A549 (cell line): ENCODE results near the gene RSPH3. TPM values are rescaled to one million over a fixed set of nuclear protein-coding genes. Genes with fewer than 3 reads are reported as not detected.

Experiments
- ATAC-seq, 2 experiments: fragments of 200-7000 bp in 1 of 2; fragments of >200 bp in 1 of 2; cut with Nextera tagmentation in 1 of 2; cut with Tn5 transposase in 1 of 2; 3 replicates each; pipeline versions ENCODE4 v1.8.0 to v1.9.1; 2018 to 2020; ENCODE audit warnings: mild to moderate bottlenecking in 1 of 2, moderate library complexity in 1 of 2
- CTCF ChIA-PET: fragments of 300-600 bp; sonication (Branson Sonifier 250); formaldehyde crosslinking; extraction: SDS; loops from one replicate; lab custom pipeline; 2021; ENCODE audit warnings: antibody characterized with exemption, inconsistent platforms; lab: Yijun Ruan, JAX
- POLR2A ChIA-PET: fragments of 350-600 bp; formaldehyde crosslinking; extraction: SDS; loops from one replicate; lab custom pipeline; 2021; ENCODE audit warnings: antibody characterized with exemption, inconsistent platforms; lab: Yijun Ruan, JAX
- DNase-seq, 2 experiments: peaks; one replicate each; pipeline versions ENCODE4 v3.0.0 to v3.0.0-alpha.2; 2011 to 2016; ENCODE audit warnings: low read depth in 1 of 2, low spot score in 1 of 2
- FAIRE-seq: peaks from 2 replicates; lab custom pipeline; 2011; peaks lifted over from hg19 to GRCh38; lab: Jason Lieb, UNC
- H3K27ac ChIP-seq, 2 experiments: fragments of >200 bp; sonication (Bioruptor Twin); formaldehyde crosslinking; 3 replicates each; pipeline ENCODE4 v1.5.1; 2016 to 2017
- H3K4me1 ChIP-seq: fragments of >200 bp; sonication (Bioruptor Twin); formaldehyde crosslinking; 3 replicates; pipeline ENCODE4 v1.6.1; 2016
- H3K4me2 ChIP-seq: fragments of >200 bp; sonication (Bioruptor Twin); formaldehyde crosslinking; 3 replicates; pipeline ENCODE4 v1.6.1; 2016
- H3K4me3 ChIP-seq: fragments of >200 bp; sonication (Bioruptor Twin); formaldehyde crosslinking; 3 replicates; pipeline ENCODE4 v1.5.1; 2016
- H3K9me3 ChIP-seq: fragments of >200 bp; sonication (Bioruptor Twin); formaldehyde crosslinking; 3 replicates; pipeline ENCODE4 v1.6.1; 2016
- BHLHE40 ChIP-seq: IDR thresholded peaks from 2 replicates; pipeline ENCODE4 v1.6.1; 2012; ENCODE audit warnings: low read depth, low read length, inconsistent platforms
- CBX2 ChIP-seq: fragments of 200-600 bp; sonication (generic); IDR thresholded peaks from 2 replicates; pipeline ENCODE4 v1.6.1; 2016; ENCODE audit warnings: low read depth, mild to moderate bottlenecking, borderline replicate concordance
- CTCF ChIP-seq: fragments of >200 bp; sonication (Bioruptor Twin); formaldehyde crosslinking; IDR thresholded peaks from 3 replicates; pipeline ENCODE4 v1.5.1; 2016
- FOSB ChIP-seq: fragments of 250-450 bp; sonication (Bioruptor Pico); IDR thresholded peaks from 2 replicates; pipeline ENCODE4 v1.5.0; 2020; ENCODE audit warnings: mild to moderate bottlenecking, moderate library complexity
- FOXS1 ChIP-seq: fragments of 250-450 bp; sonication (Bioruptor Pico); IDR thresholded peaks from 2 replicates; pipeline ENCODE4 v1.5.0; 2020; ENCODE audit warnings: mild to moderate bottlenecking, moderate library complexity
- GATA3 ChIP-seq: IDR thresholded peaks from 2 replicates; pipeline ENCODE4 v1.6.1; 2012; ENCODE audit warnings: borderline replicate concordance
- HES2 ChIP-seq: fragments of >200 bp; sonication (Bioruptor Twin); formaldehyde crosslinking; IDR thresholded peaks from 2 replicates; pipeline ENCODE4 v1.6.1; 2016
- HOXB13 ChIP-seq: fragments of 250-450 bp; sonication (Bioruptor Pico); IDR thresholded peaks from 2 replicates; pipeline ENCODE4 v1.5.0; 2020; ENCODE audit warnings: low read depth, mild to moderate bottlenecking, moderate library complexity
- MAZ ChIP-seq: fragments of 150-350 bp; IDR thresholded peaks from 2 replicates; pipeline ENCODE4 v1.6.1; 2014; ENCODE audit warnings: antibody characterized with exemption, low read depth, low read length, borderline replicate concordance
- NPAS2 ChIP-seq: fragments of 250-450 bp; sonication (Bioruptor Pico); IDR thresholded peaks from 2 replicates; pipeline ENCODE4 v1.8.0; 2022; ENCODE audit warnings: mild to moderate bottlenecking, moderate library complexity, borderline replicate concordance
- NR3C1 ChIP-seq: fragments of >200 bp; sonication (Bioruptor Twin); formaldehyde crosslinking; IDR thresholded peaks from 3 replicates; pipeline ENCODE4 v1.6.1; 2017
- PBX3 ChIP-seq: IDR thresholded peaks from 2 replicates; pipeline ENCODE4 v1.6.1; 2012
- PHF8 ChIP-seq: fragments of 200-600 bp; sonication (generic); IDR thresholded peaks from 2 replicates; pipeline ENCODE4 v1.6.1; 2016; ENCODE audit warnings: low read depth, mild to moderate bottlenecking, antibody characterized with exemption, moderate library complexity, borderline replicate concordance
- POLR2AphosphoS2 ChIP-seq: conservative IDR thresholded peaks from 2 replicates; pipeline ENCODE4 v1.6.1; 2012; ENCODE audit warnings: low read length, improper control_type of control experiment, inconsistent platforms
- RARB ChIP-seq: fragments of 250-450 bp; sonication (Bioruptor Pico); IDR thresholded peaks from 2 replicates; pipeline ENCODE4 v1.8.0; 2021; ENCODE audit warnings: mild to moderate bottlenecking, moderate library complexity
- RCOR1 ChIP-seq: fragments of 150-350 bp; IDR thresholded peaks from 2 replicates; pipeline ENCODE4 v1.6.1; 2014; ENCODE audit warnings: antibody characterized with exemption, low read length, low read depth
- SMC3 ChIP-seq: fragments of >200 bp; sonication (Bioruptor Twin); formaldehyde crosslinking; IDR thresholded peaks from 3 replicates; pipeline ENCODE4 v1.6.1; 2018; ENCODE audit warnings: inconsistent platforms
- TP53 ChIP-seq: fragments of 250-450 bp; sonication (Bioruptor Pico); IDR thresholded peaks from 2 replicates; pipeline ENCODE4 v1.5.0; 2021; ENCODE audit warnings: mild to moderate bottlenecking, moderate library complexity
- ZC3H11A ChIP-seq: fragments of 450-650 bp; IDR thresholded peaks from 2 replicates; pipeline ENCODE4 v1.6.1; 2014; ENCODE audit warnings: antibody characterized with exemption, mild to moderate bottlenecking
- ZFP36 ChIP-seq: fragments of 450-650 bp; IDR thresholded peaks from 2 replicates; pipeline ENCODE4 v1.6.1; 2014; ENCODE audit warnings: borderline replicate concordance; ENCODE audit not compliant: partially characterized antibody
- ZNF302 ChIP-seq: fragments of 250-450 bp; sonication (Bioruptor Pico); IDR thresholded peaks from 2 replicates; pipeline ENCODE4 v1.9.0; 2021; ENCODE audit warnings: inconsistent platforms, mild to moderate bottlenecking, moderate library complexity
- WGBS: methylation state at CpG from one replicate; pipeline ENCODE4 v1.1.6; 2017; ENCODE audit errors: missing lambda C conversion rate; 5-methylcytosine and 5-hydroxymethylcytosine counted together
- polyA plus RNA-seq, 4 experiments: library from polyadenylated mRNA; depleted of rRNA in 3 of 4; stranded (reverse); fragments of >200 nt; fragmentation: RNase III in 1 of 4; extraction: RNeasy Plus Mini Kit Qiagen cat#74134 plus additional on column Dnase treatment in 1 of 4; gene quantifications; 2 replicates in 3 of 4; 3 replicates in 1 of 4; pipeline ENCODE4 v1.2.3, GENCODE V29; 2011 to 2017

RSPH3 gene
- polyA plus RNA-seq, 2 of the 4 experiments (the other 2 are of a cell fraction) = 2.6 to 3.6 TPM

GRCh38 chr6:159035891-159036290 is 35.9 kb upstream of the RSPH3 start:
- Histone ChIP-seq H3K9me3 (no peaks in the 10 kb centered on the region), H3K4me2 (no peak overlapping the region), H3K27ac (no peak overlapping the region), H3K4me3 (no peak overlapping the region), H3K4me1 (no peaks in the 10 kb centered on the region)
- DNase-seq (no peak), ATAC-seq (no peak), FAIRE-seq (no peak)
- CTCF ChIA-PET = interaction anchor here (1.2 kb wide), 1 partner anchor 99 kb away, joined by 3 read pairs; no protein-coding TSS in a partner anchor
- WGBS = 73% methylated on average over 10 of the region's 17 CpGs
- no peak for TF ChIP-seq POLR2AphosphoS2
- TF ChIP-seq FOSB (CRISPR knock-in tag) = no peak
- TF ChIP-seq GATA3 = no peak
- no peak for TF ChIP-seq HES2
- POLR2A ChIA-PET = no interaction called here

GRCh38 chr6:159033160-159034049 is 33.4 kb upstream of the RSPH3 start:
- DNase-seq (no peak), ATAC-seq (no peak), FAIRE-seq (no peak)
- Histone ChIP-seq H3K4me3 (no peak overlapping the region), H3K4me1 (no peaks in the 10 kb centered on the region), H3K27ac (no peak overlapping the region), H3K9me3 (no peaks in the 10 kb centered on the region), H3K4me2 (no peak overlapping the region)
- WGBS = 60% methylated on average over 11 of the region's 11 CpGs
- TF ChIP-seq PBX3 (no peak), NR3C1 (no peak), CBX2 (no peak)
- CTCF ChIA-PET = interaction anchor here (0.6 to 1.3 kb wide), 4 partner anchors 8 to 64 kb away, joined by 3 read pairs; no protein-coding TSS in a partner anchor
- POLR2A ChIA-PET = no interaction called here

- ATAC-seq = no peak
- Histone ChIP-seq H3K4me3 (no peak overlapping the region), H3K27ac (no peak overlapping the region), H3K4me2 (no peak overlapping the region), H3K9me3 (no peaks in the 10 kb centered on the region), H3K4me1 (no peaks in the 10 kb centered on the region)
- no peak for FAIRE-seq
- no peak for TF ChIP-seq HOXB13 (CRISPR knock-in tag)
- TF ChIP-seq ZFP36 = no peak
- no peak for TF ChIP-seq NPAS2
- TF ChIP-seq TP53 = no peak
- no peak for TF ChIP-seq RARB (CRISPR knock-in tag)
- TF ChIP-seq FOXS1 (CRISPR knock-in tag) = no peak
- no peak for TF ChIP-seq CTCF
- TF ChIP-seq SMC3 = no peak
- TF ChIP-seq BHLHE40 = no peak
- TF ChIP-seq PHF8 = no peak
- TF ChIP-seq RCOR1 = no peak
- TF ChIP-seq ZC3H11A = no peak
- no peak for TF ChIP-seq ZNF302 (CRISPR knock-in tag)
- TF ChIP-seq MAZ = no peak
- POLR2A ChIA-PET = no interaction called here
- WGBS = 54% methylated on average over 5 of the region's 5 CpGs
- CTCF ChIA-PET = interaction anchor here (0.9 to 1.3 kb wide), 3 partner anchors 8 to 12 kb away, joined by 3 read pairs; no protein-coding TSS in a partner anchor
- no peak for DNase-seq
Measured at GRCh38 chr6:159031846-159032245, 31.8 kb upstream of the RSPH3 start.
